Mesodermal cell (in vitro differentiated cells): ENCODE data around the gene RGS6. TPM values are rescaled to one million over a fixed set of nuclear protein-coding genes. Genes with fewer than 3 reads are reported as not detected.
"Not testable (repeated sequence)": the region's sequence is repeated elsewhere in the genome, so short reads cannot be mapped to it uniquely, and the experiment has no call there.

ENCODE experiments used
- H3K27ac ChIP-seq: 2 replicates; pipeline ENCODE4 v1.7.0; 2013; ENCODE audit warnings: mild to moderate bottlenecking, low read depth, low read length, moderate library complexity; ENCODE audit not compliant: severe bottlenecking
- H3K36me3 ChIP-seq: 2 replicates; pipeline ENCODE4 v1.7.1; 2013; ENCODE audit warnings: mild to moderate bottlenecking, low read length, moderate library complexity; ENCODE audit not compliant: control insufficient read depth, insufficient read depth
- H3K4me1 ChIP-seq: one replicate; pipeline ENCODE4 v1.7.1; 2013; ENCODE audit warnings: mild to moderate bottlenecking, low read length; ENCODE audit not compliant: insufficient read depth, control insufficient read depth, poor library complexity, severe bottlenecking
- H3K4me3 ChIP-seq: 2 replicates; pipeline ENCODE4 v1.7.0; 2013; ENCODE audit warnings: low read length, control low read depth, mild to moderate bottlenecking; ENCODE audit not compliant: insufficient read depth, poor library complexity, severe bottlenecking; ENCODE audit errors: extremely low read depth
- H3K9me3 ChIP-seq: 2 replicates; pipeline ENCODE4 v1.7.1; 2013; ENCODE audit warnings: mild to moderate bottlenecking, low read length, moderate library complexity; ENCODE audit not compliant: control insufficient read depth
- WGBS, 2 experiments: methylation state at CpG; one replicate each; pipeline ENCODE4 v1.1.5; 2013; ENCODE audit warnings: missing lambda C conversion rate in 2 of 2; ENCODE audit not compliant: insufficient coverage in 2 of 2; 5-methylcytosine and 5-hydroxymethylcytosine counted together
- polyA plus RNA-seq, 2 experiments: library from polyadenylated mRNA; stranded (reverse); fragments of 50-300 nt; gene quantifications; one replicate each; pipeline ENCODE4 v1.2.3, GENCODE V29; 2013

Gene RGS6
- 0.55 TPM for polyA plus RNA-seq (2013, experiment 1 of 2)
- polyA plus RNA-seq (2013, experiment 2 of 2) = 0.66 TPM

GRCh38 chr14:71932229-71932981, at the start of gene RGS6:
Gene RGS6, plus strand, starts transcription at chr14:71932429.
- WGBS, 2 experiments = 0 to 1% methylated on average over 49 to 54 of the region's 92 CpGs

DNA sequence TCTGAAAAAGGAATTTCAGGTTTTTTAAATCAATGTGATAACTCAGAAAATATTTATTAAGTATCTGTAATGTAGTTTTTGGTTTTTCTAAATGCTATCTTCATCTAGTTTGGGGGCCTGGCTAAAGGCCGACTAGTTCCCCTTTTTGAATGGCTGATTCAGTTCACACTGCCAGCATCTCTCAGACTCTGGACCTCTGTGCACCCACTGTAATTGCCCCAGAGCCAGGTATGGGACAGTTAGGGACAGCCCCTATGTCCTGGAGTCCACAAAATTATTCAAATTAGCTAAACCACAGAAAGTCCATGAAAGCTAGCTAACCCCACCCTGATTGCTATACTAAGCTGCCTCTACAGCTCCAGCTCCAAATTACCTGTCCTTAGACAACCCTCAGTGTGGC, 49.1 kb upstream of the RGS6 start:
- no peaks in the 10 kb centered on the region for H3K36me3 ChIP-seq
- H3K4me3 ChIP-seq = no peak overlapping the region
- peaks cover 6% of the 10 kb centered on the region for H3K9me3 ChIP-seq
- no peaks in the 10 kb centered on the region for H3K4me1 ChIP-seq
- no CpG with 5 or more reads among the region's 1 CpG for WGBS, 2 experiments
- no peak overlapping the region for H3K27ac ChIP-seq

More at GRCh38 chr14:71932229-71932981, at the start of gene RGS6:
- H3K4me1 ChIP-seq = peaks cover 4% of the 10 kb centered on the region
- H3K36me3 ChIP-seq = no peaks in the 10 kb centered on the region
- peak within 1 kb of the TSS; percentile 35 for H3K4me3 ChIP-seq
- no peaks in the 10 kb centered on the region for H3K9me3 ChIP-seq
- H3K27ac ChIP-seq = no peak within 1 kb of the TSS

DNA sequence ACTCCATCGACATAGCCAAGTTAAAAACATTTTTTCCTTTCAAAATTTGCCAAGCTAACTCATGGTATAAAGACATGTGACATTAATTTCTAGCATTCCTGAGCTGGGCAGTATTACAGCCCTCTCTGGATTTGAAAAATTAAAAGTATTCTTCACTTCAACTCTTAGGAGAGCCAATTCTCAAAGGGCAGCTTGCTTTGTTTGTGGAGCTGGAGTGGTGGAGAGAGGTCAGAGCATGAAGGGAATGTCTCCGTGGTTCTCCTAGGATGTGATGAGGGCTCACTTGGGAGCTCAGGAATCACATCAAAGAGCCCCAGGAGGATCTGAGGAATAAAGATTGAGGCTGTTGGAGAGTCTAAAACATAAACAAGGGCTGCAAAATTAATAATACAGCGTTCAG, 46.9 kb upstream of the RGS6 start:
- Histone ChIP-seq H3K4me1 (no peaks in the 10 kb centered on the region), H3K27ac (no peak overlapping the region), H3K36me3 (no peaks in the 10 kb centered on the region), H3K9me3 (peaks cover 8% of the 10 kb centered on the region), H3K4me3 (no peak overlapping the region)
- WGBS, 2 experiments = 95 to 97% methylated on average over 2 to 3 of the region's 3 CpGs

DNA sequence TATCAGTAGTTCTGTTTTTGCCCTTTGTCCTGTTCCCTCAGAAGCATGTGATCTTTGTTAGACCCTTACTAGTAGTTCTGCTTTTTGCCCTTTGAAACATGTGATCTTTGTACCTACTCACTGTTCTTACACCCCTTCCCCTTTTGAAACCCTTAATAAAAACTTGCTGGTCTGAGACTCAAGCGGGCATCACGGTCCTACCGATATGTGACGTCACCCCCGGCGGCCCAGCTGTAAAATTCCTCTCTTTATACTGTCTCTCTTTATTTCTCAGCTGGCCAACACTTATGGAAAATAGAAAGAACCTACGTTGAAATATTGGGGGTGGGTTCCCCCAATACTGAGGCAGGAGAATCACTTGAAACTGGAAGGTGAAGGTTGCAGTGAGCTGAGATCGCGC, 44.4 kb upstream of the RGS6 start:
- H3K4me1 ChIP-seq, H3K36me3 ChIP-seq, H3K9me3 ChIP-seq, H3K4me3 ChIP-seq, H3K27ac ChIP-seq: not testable (repeated sequence)
- WGBS, 2 experiments = 100% methylated on average over 1 of the region's 9 CpGs; no CpG with 5 or more reads in 1 of the 2 experiments

DNA sequence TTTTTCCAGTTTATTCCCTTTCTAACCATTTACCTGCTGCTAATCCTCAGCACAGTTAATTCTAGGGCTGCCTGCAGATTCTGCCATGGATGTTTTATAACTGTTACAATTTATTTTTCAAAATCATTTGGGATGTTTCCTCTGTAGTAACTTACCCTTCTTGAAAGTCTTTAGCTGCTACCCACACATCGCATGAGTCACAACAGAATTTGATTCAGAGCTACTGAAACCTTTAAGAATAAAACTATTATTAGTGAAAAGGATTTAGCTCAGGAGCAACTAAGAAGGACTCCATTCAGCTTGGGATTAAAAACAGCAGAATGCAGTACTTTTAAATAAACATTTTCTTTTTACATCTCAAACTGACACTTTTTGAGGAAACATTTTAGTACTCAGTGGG, 41.7 kb upstream of the RGS6 start:
- 80% methylated on average over 1 of the region's 1 CpG; no CpG with 5 or more reads in 1 of the 2 experiments for WGBS, 2 experiments
- Histone ChIP-seq H3K9me3 (peaks cover 8% of the 10 kb centered on the region), H3K4me1 (no peaks in the 10 kb centered on the region), H3K36me3 (no peaks in the 10 kb centered on the region), H3K4me3 (no peak overlapping the region), H3K27ac (no peak overlapping the region)

- WGBS, 2 experiments = 93 to 96% methylated on average over 5 of the region's 6 CpGs
- Histone ChIP-seq H3K27ac (no peak overlapping the region), H3K9me3 (peaks cover 8% of the 10 kb centered on the region), H3K4me3 (no peak overlapping the region), H3K36me3 (no peaks in the 10 kb centered on the region), H3K4me1 (no peaks in the 10 kb centered on the region)
These were observed 41.0 kb upstream of the RGS6 start for GRCh38 chr14:71891185-71891584.

GRCh38 chr14:71891970-71892369, 40.3 kb upstream of the RGS6 start:
- WGBS, 2 experiments = 13% methylated on average over 1 of the region's 1 CpG; no CpG with 5 or more reads in 1 of the 2 experiments
- no peaks in the 10 kb centered on the region for H3K4me1 ChIP-seq

GRCh38 chr14:71905031-71905430, 27.2 kb upstream of the RGS6 start:
- Histone ChIP-seq H3K4me3 (no peak overlapping the region), H3K9me3 (no peaks in the 10 kb centered on the region), H3K4me1 (no peaks in the 10 kb centered on the region), H3K27ac (no peak overlapping the region), H3K36me3 (no peaks in the 10 kb centered on the region)
- 84 to 100% methylated on average over 3 of the region's 4 CpGs for WGBS, 2 experiments

More at GRCh38 chr14:71891970-71892369, 40.3 kb upstream of the RGS6 start:
- peaks cover 8% of the 10 kb centered on the region for H3K9me3 ChIP-seq
- no peak overlapping the region for H3K4me3 ChIP-seq
- no peaks in the 10 kb centered on the region for H3K36me3 ChIP-seq
- no peak overlapping the region for H3K27ac ChIP-seq

DNA sequence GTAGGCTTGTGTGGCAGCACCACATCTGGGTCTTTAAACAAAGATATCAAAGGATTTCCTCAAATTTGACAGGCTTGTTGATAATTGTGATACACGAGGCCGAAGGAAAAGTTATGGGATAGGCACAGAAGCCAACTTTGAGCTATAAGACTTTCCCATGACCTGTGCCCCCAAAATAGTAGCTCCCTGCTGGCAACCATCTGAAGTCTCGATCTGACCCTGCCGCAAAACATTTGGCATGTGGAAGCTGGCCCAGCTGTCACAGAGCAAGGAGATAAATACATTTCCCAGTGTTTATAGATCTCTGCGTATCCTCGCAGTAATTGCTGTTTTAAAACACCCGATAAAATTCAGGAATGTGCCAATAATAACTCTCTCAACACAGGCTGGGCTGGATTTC, 26.4 kb upstream of the RGS6 start:
- Histone ChIP-seq H3K27ac (no peak overlapping the region), H3K36me3 (no peaks in the 10 kb centered on the region), H3K4me3 (no peak overlapping the region), H3K4me1 (no peaks in the 10 kb centered on the region), H3K9me3 (no peaks in the 10 kb centered on the region)
- 80 to 92% methylated on average over 4 to 7 of the region's 7 CpGs for WGBS, 2 experiments

DNA sequence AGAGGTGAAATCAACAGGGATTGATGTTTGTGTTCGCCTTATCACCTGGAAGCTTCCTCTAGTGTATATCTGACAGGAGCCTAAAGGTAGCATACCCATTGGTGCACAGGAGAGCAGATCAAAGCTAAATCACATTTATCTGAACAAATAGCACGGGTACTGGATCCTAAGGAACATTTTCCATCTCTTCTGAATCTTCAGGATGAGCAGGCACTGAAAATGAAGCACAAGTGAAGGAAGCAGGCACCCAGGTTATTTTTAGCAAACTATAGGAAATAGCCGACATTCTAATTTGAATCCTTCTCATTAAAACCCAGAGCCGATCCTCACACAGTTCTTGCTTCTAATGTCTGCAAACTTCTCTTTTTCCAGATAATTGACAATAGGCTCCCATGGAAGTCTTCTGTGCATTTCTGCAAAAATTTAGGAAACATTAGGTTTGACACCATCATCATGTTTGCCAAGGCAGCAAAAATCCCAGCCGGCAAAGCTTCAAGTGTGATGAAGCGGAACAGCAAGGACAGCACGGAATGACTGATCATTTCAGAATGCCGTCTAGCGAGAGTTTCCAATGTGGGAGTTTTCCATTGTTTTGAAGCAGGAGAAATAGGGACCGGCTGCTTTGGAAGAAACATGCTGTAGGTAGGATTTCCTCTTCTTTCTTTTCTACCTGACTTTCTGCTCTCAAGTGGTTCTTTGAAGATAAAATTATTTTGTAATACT, 24.3 kb upstream of the RGS6 start:
- Histone ChIP-seq H3K9me3 (no peaks in the 10 kb centered on the region), H3K27ac (no peak overlapping the region), H3K4me1 (no peaks in the 10 kb centered on the region), H3K36me3 (no peaks in the 10 kb centered on the region), H3K4me3 (no peak overlapping the region)
- 84 to 88% methylated on average over 9 to 10 of the region's 10 CpGs for WGBS, 2 experiments

DNA sequence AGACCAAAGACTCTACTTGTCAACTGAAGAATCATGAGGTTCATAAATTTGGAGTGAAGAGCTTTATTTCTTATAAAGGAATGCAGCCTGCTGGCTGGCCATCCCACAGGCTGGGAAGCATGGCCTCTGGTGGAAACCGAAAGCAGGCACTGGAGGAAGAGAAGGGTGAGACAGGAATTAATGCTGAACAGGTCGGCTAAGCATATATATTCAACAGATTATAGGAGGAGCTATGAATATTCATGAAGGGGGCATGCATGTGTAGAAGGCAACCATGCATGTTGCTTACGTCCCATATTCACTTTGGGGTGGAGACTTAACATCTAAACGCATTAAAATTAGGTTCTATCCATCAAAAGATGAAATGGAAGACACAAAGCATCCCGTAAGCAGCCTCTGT, 20.6 kb upstream of the RGS6 start:
- no peaks in the 10 kb centered on the region for H3K4me1 ChIP-seq
- H3K27ac ChIP-seq = no peak overlapping the region
- no peaks in the 10 kb centered on the region for H3K9me3 ChIP-seq
- H3K36me3 ChIP-seq = no peaks in the 10 kb centered on the region
- no peak overlapping the region for H3K4me3 ChIP-seq
- WGBS, 2 experiments = 93 to 94% methylated on average over 2 of the region's 5 CpGs
